ENCODE measurements around the gene SPATA13. TPM values are rescaled to one million over a fixed set of nuclear protein-coding genes. Genes with fewer than 3 reads are reported as not detected.

Gene SPATA13
- total and polyA plus RNA-seq, 2 experiments from 2014 or later: 12.4 to 19.4 TPM

GRCh38 chr13:24353736-24354135, 193.2 kb downstream of the SPATA13 start:
- Histone ChIP-seq H3K4me2 (no peak overlapping the region), H3K36me3 (replicated peaks; ENCODE audit: insufficient read depth, low read depth) (no peaks in the 10 kb centered on the region), H3K79me2 (no peaks in the 10 kb centered on the region), H3K4me1 (ENCODE audit: insufficient read depth) (no peaks in the 10 kb centered on the region), H3K27me3 (no peaks in the 10 kb centered on the region), H2AFZ (no peak overlapping the region), H3K9me3 (ENCODE audit: low read depth) (no peaks in the 10 kb centered on the region), H4K20me1 (ENCODE audit: insufficient read depth, poor library complexity, severe bottlenecking) (no peaks in the 10 kb centered on the region), H3K4me3 (no peak overlapping the region), H3K27ac (no peak overlapping the region), H3K9me2 (replicated peaks; ENCODE audit: insufficient read depth) (no peaks in the 10 kb centered on the region)
- DNase-seq (ENCODE audit: low spot score): no peak
- no peak for TF ChIP-seq EZH2phosphoT487 (IDR thresholded peaks at IDR 0.05; ENCODE audit: low read depth, severe bottlenecking, unreplicated experiment)
- TF ChIP-seq CTCF (IDR thresholded peaks at IDR 0.05; ENCODE audit: poor library complexity): no peak
- TF ChIP-seq EZH2 (IDR thresholded peaks at IDR 0.05; ENCODE audit: borderline replicate concordance): no peak
- 76% methylated on average over 1 of the region's 1 CpG for WGBS (ENCODE audit: low lambda C conversion rate, missing lambda C conversion rate)

- H4K20me1 ChIP-seq (ENCODE audit: insufficient read depth, poor library complexity, severe bottlenecking): no peaks in the 10 kb centered on the region
- no peaks in the 10 kb centered on the region for H3K9me3 ChIP-seq (ENCODE audit: low read depth)
- no peaks in the 10 kb centered on the region for H3K79me2 ChIP-seq
- no peaks in the 10 kb centered on the region for H3K36me3 ChIP-seq (replicated peaks; ENCODE audit: insufficient read depth, low read depth)
- no peak for DNase-seq (ENCODE audit: low spot score)
- H3K4me2 ChIP-seq: no peak overlapping the region
- WGBS (ENCODE audit: low lambda C conversion rate, missing lambda C conversion rate): 92% methylated on average over 11 of the region's 13 CpGs
- no peaks in the 10 kb centered on the region for H3K4me1 ChIP-seq (ENCODE audit: insufficient read depth)
- no peak overlapping the region for H3K4me3 ChIP-seq
- no peaks in the 10 kb centered on the region for H3K27me3 ChIP-seq
- TF ChIP-seq EZH2 (IDR thresholded peaks at IDR 0.05; ENCODE audit: borderline replicate concordance) (no peak), EZH2phosphoT487 (IDR thresholded peaks at IDR 0.05; ENCODE audit: low read depth, severe bottlenecking, unreplicated experiment) (no peak), CTCF (IDR thresholded peaks at IDR 0.05; ENCODE audit: poor library complexity) (no peak)
- H2AFZ ChIP-seq: no peak overlapping the region
- no peak overlapping the region for H3K27ac ChIP-seq
- no peaks in the 10 kb centered on the region for H3K9me2 ChIP-seq (replicated peaks; ENCODE audit: insufficient read depth)
Observed at GRCh38 chr13:24355103-24355502, 194.6 kb downstream of the SPATA13 start.

GRCh38 chr13:24356270-24356669, 195.8 kb downstream of the SPATA13 start:
- Histone ChIP-seq H3K4me2 (no peak overlapping the region), H3K9me2 (replicated peaks; ENCODE audit: insufficient read depth) (no peaks in the 10 kb centered on the region), H3K79me2 (no peaks in the 10 kb centered on the region), H3K4me3 (no peak overlapping the region), H3K27me3 (no peaks in the 10 kb centered on the region), H2AFZ (no peak overlapping the region), H3K9me3 (ENCODE audit: low read depth) (no peaks in the 10 kb centered on the region), H3K36me3 (replicated peaks; ENCODE audit: insufficient read depth, low read depth) (no peaks in the 10 kb centered on the region), H3K4me1 (ENCODE audit: insufficient read depth) (no peaks in the 10 kb centered on the region), H3K27ac (no peak overlapping the region), H4K20me1 (ENCODE audit: insufficient read depth, poor library complexity, severe bottlenecking) (no peaks in the 10 kb centered on the region)
- no peak for DNase-seq (ENCODE audit: low spot score)
- no peak for TF ChIP-seq EZH2phosphoT487 (IDR thresholded peaks at IDR 0.05; ENCODE audit: low read depth, severe bottlenecking, unreplicated experiment)
- TF ChIP-seq CTCF (IDR thresholded peaks at IDR 0.05; ENCODE audit: poor library complexity): no peak
- no peak for TF ChIP-seq EZH2 (IDR thresholded peaks at IDR 0.05; ENCODE audit: borderline replicate concordance)
- 74% methylated on average over 6 of the region's 7 CpGs for WGBS (ENCODE audit: low lambda C conversion rate, missing lambda C conversion rate)

MicroRNAs within 50 kb of the gene (microRNA counts, 767-probe panel; counts per million panel counts)
- not detected for microRNA hsa-miR-2276

Small RNA genes lying within 50 kb of the gene (microRNA-seq; reads per million reads assigned to microRNA genes)
- 2.7 reads per million for gene MIR2276

Small RNA genes lying within 50 kb of the gene (small RNA-seq; reads per million reads assigned to genes)
- gene MIR2276: not detected

Other genes with a start within 250 kb of the SPATA13 start
- not detected in 2 replicates for gene C1QTNF9, start 148.9 kb downstream of the SPATA13 start, total RNA-seq
- gene C1QTNF9, start 148.9 kb downstream of the SPATA13 start, polyA plus RNA-seq: not detected in 2 replicates